ENCODE data around the gene KRT23. TPM values are rescaled to one million over a fixed set of nuclear protein-coding genes. Genes with fewer than 3 reads are reported as not detected.

KRT23 gene
- total RNA-seq, 1 donor from 2014 or later = 1.1 TPM

- DNase-seq = no peak
- intact Hi-C loops (cut with DNase I) = no loop called here
- peaks cover 5% of the 10 kb centered on the region for H3K27me3 ChIP-seq
- H3K9me3 ChIP-seq = no peaks in the 10 kb centered on the region
- TF ChIP-seq CTCF (IDR thresholded peaks at IDR 0.05) = no peak
- H3K4me3 ChIP-seq = no peak overlapping the region
- H3K36me3 ChIP-seq = no peaks in the 10 kb centered on the region
- ATAC-seq = no peak
- H3K4me1 ChIP-seq = no peaks in the 10 kb centered on the region
- no peak overlapping the region for H3K27ac ChIP-seq
These were observed 34.9 kb downstream of the KRT23 start for GRCh38 chr17:40902498-40902897.

- DNase-seq (no peak), ATAC-seq (no peak)
- no peak overlapping the region for H3K27ac ChIP-seq
- no peaks in the 10 kb centered on the region for H3K36me3 ChIP-seq
- H3K4me3 ChIP-seq = no peak overlapping the region
- peaks cover 5% of the 10 kb centered on the region for H3K27me3 ChIP-seq
- no peak for TF ChIP-seq CTCF (IDR thresholded peaks at IDR 0.05)
- intact Hi-C loops (cut with DNase I) = no loop called here
- no peaks in the 10 kb centered on the region for H3K4me1 ChIP-seq
- no peaks in the 10 kb centered on the region for H3K9me3 ChIP-seq
These were observed 35.4 kb downstream of the KRT23 start for GRCh38 chr17:40901981-40902474.

- no peak overlapping the region for H3K4me3 ChIP-seq
- H3K36me3 ChIP-seq = no peaks in the 10 kb centered on the region
- no peaks in the 10 kb centered on the region for H3K4me1 ChIP-seq
- no peak for ATAC-seq
- intact Hi-C loops (cut with DNase I) = no loop called here
- no peaks in the 10 kb centered on the region for H3K9me3 ChIP-seq
- TF ChIP-seq CTCF (IDR thresholded peaks at IDR 0.05) = no peak
- no peak for DNase-seq
- H3K27me3 ChIP-seq = peaks cover 5% of the 10 kb centered on the region
- no peak overlapping the region for H3K27ac ChIP-seq
These were observed 36.6 kb downstream of the KRT23 start for GRCh38 chr17:40900809-40901356.

- H3K4me3 ChIP-seq = no peak overlapping the region
- ATAC-seq = no peak
- intact Hi-C loops (cut with DNase I) = no loop called here
These were observed 40.5 kb downstream of the KRT23 start for GRCh38 chr17:40896916-40897455.

GRCh38 chr17:40895106-40895730, 42.2 kb downstream of the KRT23 start:
- Histone ChIP-seq H3K27me3 (no peaks in the 10 kb centered on the region), H3K9me3 (no peaks in the 10 kb centered on the region), H3K4me3 (no peak overlapping the region), H3K27ac (no peak overlapping the region), H3K36me3 (no peaks in the 10 kb centered on the region), H3K4me1 (no peaks in the 10 kb centered on the region)
- TF ChIP-seq CTCF (IDR thresholded peaks at IDR 0.05) = no peak
- intact Hi-C loops (cut with DNase I) = no loop called here
- DNase-seq = no peak
- no peak for ATAC-seq

More at GRCh38 chr17:40896916-40897455, 40.5 kb downstream of the KRT23 start:
- Histone ChIP-seq H3K4me1 (no peaks in the 10 kb centered on the region), H3K27ac (no peak overlapping the region), H3K36me3 (no peaks in the 10 kb centered on the region), H3K9me3 (no peaks in the 10 kb centered on the region), H3K27me3 (no peaks in the 10 kb centered on the region)
- no peak for TF ChIP-seq CTCF (IDR thresholded peaks at IDR 0.05)
- no peak for DNase-seq
